Femur (tissue), 1 donor: ENCODE data around the gene NFIL3.
"Not testable (repeated sequence)": the region's sequence is repeated elsewhere in the genome, so short reads cannot be mapped to it uniquely, and the experiment has no call there.

ENCODE experiments used
- DNase-seq: peaks from one replicate; pipeline ENCODE4 v3.0.0-alpha.2; 2017

The NFIL3 gene

GRCh38 chr9:91423785-91424402 lies at the start of gene NFIL3:
Gene NFIL3 (minus strand): TSS chr9:91423832. CDS start chr9:91410734, 13,098 bp downstream.
- DNase-seq = peak; percentile 87

GRCh38 chr9:91471524-91471923 lies 47.9 kb upstream of the NFIL3 start:
- not testable (repeated sequence) for DNase-seq

- DNase-seq = no peak
Observed at GRCh38 chr9:91465420-91465819, 41.8 kb upstream of the NFIL3 start.

- DNase-seq = no peak
Observed at GRCh38 chr9:91458906-91459305, 35.3 kb upstream of the NFIL3 start.

GRCh38 chr9:91452844-91453243 lies 29.2 kb upstream of the NFIL3 start:
- DNase-seq = no peak

GRCh38 chr9:91451431-91452270 lies 28.0 kb upstream of the NFIL3 start:
- DNase-seq = no peak

- no peak for DNase-seq
Observed at GRCh38 chr9:91445135-91445534, 21.5 kb upstream of the NFIL3 start.

- no peak for DNase-seq
Observed at GRCh38 chr9:91443994-91444392, 20.4 kb upstream of the NFIL3 start.

GRCh38 chr9:91443321-91443993 lies 19.8 kb upstream of the NFIL3 start:
- no peak for DNase-seq

- no peak for DNase-seq
Observed at GRCh38 chr9:91436841-91437240, 13.2 kb upstream of the NFIL3 start.

GRCh38 chr9:91433180-91433579 lies 9.5 kb upstream of the NFIL3 start:
- DNase-seq = no peak

GRCh38 chr9:91431485-91431884 lies 7.9 kb upstream of the NFIL3 start:
- no peak for DNase-seq

- no peak for DNase-seq
Observed at GRCh38 chr9:91429501-91429900, 5.9 kb upstream of the NFIL3 start.

GRCh38 chr9:91428927-91429351 lies 5.3 kb upstream of the NFIL3 start:
- no peak for DNase-seq

GRCh38 chr9:91428436-91428835 lies 4.8 kb upstream of the NFIL3 start:
- no peak for DNase-seq

- DNase-seq = no peak
Observed at GRCh38 chr9:91427873-91428272, 4.2 kb upstream of the NFIL3 start.

GRCh38 chr9:91426123-91426745 lies 2.6 kb upstream of the NFIL3 start:
- DNase-seq = no peak

- no peak for DNase-seq
Observed at GRCh38 chr9:91425271-91425670, 1.6 kb upstream of the NFIL3 start.

- peak; percentile 83 for DNase-seq
Observed at GRCh38 chr9:91424403-91425176, 958 bp upstream of the NFIL3 start.

GRCh38 chr9:91422758-91423711 lies 597 bp downstream of the NFIL3 start:
- DNase-seq = peak; percentile 77
